Measurements from ENCODE around the gene XPR1. TPM values are rescaled to one million over a fixed set of nuclear protein-coding genes. Genes with fewer than 3 reads are reported as not detected.
"Not testable (repeated sequence)": the region's sequence is repeated elsewhere in the genome, so short reads cannot be mapped to it uniquely, and the experiment has no call there.

XPR1 gene
- total RNA-seq, 1 donor: 31.8 TPM

- H3K4me3 ChIP-seq (ENCODE audit: low read depth, low read length): no peak overlapping the region
- DNase-seq (ENCODE audit: low read depth): no peak
- TF ChIP-seq, protein P1, sequence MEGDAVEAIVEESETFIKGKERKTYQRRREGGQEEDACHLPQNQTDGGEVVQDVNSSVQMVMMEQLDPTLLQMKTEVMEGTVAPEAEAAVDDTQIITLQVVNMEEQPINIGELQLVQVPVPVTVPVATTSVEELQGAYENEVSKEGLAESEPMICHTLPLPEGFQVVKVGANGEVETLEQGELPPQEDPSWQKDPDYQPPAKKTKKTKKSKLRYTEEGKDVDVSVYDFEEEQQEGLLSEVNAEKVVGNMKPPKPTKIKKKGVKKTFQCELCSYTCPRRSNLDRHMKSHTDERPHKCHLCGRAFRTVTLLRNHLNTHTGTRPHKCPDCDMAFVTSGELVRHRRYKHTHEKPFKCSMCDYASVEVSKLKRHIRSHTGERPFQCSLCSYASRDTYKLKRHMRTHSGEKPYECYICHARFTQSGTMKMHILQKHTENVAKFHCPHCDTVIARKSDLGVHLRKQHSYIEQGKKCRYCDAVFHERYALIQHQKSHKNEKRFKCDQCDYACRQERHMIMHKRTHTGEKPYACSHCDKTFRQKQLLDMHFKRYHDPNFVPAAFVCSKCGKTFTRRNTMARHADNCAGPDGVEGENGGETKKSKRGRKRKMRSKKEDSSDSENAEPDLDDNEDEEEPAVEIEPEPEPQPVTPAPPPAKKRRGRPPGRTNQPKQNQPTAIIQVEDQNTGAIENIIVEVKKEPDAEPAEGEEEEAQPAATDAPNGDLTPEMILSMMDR (IDR thresholded peaks at IDR 0.05; ENCODE audit: insufficient read depth, low read length): no peak
Measured at GRCh38 chr1:180816132-180816531, 184.3 kb downstream of the XPR1 start.

DNA sequence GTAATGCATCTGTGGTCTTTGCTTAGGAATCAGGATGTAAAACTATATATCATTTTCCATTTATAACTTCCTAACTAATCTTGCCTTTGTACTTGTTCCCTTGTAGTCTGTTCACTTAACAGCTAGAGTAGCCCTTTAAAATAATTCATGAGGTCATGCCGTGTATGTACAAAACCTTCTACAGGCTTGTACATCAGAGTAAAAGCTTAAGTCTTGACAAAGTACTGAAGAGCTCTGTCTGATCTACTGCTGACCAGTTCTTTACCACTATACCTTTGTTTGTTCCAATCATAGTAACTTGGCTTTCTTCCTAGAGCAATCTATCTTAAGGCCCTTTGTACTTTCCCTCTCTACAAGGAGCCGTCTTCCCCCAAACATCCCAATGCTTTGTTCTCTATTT is 190.1 kb downstream of the XPR1 start:
- no peak overlapping the region for H3K4me3 ChIP-seq (ENCODE audit: low read depth, low read length)
- no peak for DNase-seq (ENCODE audit: low read depth)
- TF ChIP-seq, protein P1 (IDR thresholded peaks at IDR 0.05; ENCODE audit: insufficient read depth, low read length): no peak

DNA sequence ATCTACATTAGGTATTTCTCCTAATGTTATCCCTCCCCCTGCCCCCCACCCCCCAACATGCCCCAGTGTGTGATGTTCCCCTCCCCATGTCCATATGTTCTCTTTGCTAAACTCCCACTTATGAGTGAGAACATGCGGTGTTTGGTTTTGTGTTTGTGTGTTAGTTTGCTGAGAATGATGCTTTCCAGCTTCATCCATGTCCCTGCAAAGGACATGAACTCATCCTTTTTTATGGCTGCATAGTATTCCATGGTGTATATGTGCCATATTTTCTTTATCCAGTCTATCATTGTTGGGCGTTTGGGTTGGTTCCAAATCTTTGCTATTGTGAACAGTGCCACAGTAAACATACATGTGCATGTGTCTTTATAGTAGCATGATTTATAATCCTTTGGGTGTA is 199.7 kb downstream of the XPR1 start:
- not testable (repeated sequence) for H3K4me3 ChIP-seq (ENCODE audit: low read depth, low read length); DNase-seq (ENCODE audit: low read depth)

- not testable (repeated sequence) for DNase-seq (ENCODE audit: low read depth); H3K4me3 ChIP-seq (ENCODE audit: low read depth, low read length)
Measured at GRCh38 chr1:180833180-180833579, 201.4 kb downstream of the XPR1 start.

- DNase-seq (ENCODE audit: low read depth): no peak
- no peak overlapping the region for H3K4me3 ChIP-seq (ENCODE audit: low read depth, low read length)
- TF ChIP-seq, protein P1 (IDR thresholded peaks at IDR 0.05; ENCODE audit: insufficient read depth, low read length): no peak
Measured at GRCh38 chr1:180836449-180836848, 204.6 kb downstream of the XPR1 start.

- DNase-seq (ENCODE audit: low read depth): no peak
- TF ChIP-seq, protein P1 (IDR thresholded peaks at IDR 0.05; ENCODE audit: insufficient read depth, low read length): no peak
- H3K4me3 ChIP-seq (ENCODE audit: low read depth, low read length): no peak overlapping the region
Measured at GRCh38 chr1:180837020-180837419, 205.2 kb downstream of the XPR1 start.

DNA sequence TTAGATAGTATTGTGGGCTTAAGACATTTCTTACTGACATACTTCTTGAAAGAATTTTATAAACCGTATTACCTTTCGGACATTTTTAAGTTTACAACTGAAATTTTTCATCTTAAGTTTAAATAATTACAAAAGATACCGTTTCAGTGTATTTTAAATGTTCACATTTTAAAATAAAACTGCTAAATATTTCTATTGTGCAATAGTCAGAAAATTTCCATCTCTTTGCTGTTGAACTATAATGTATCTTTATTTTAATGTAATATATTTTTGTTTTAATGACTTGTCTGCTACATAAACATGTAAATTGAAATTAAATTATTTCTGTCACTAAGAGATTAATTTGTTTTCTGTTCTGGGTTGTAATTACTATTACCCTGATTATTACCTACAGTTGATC is 206.7 kb downstream of the XPR1 start:
- TF ChIP-seq, protein P1 (IDR thresholded peaks at IDR 0.05; ENCODE audit: insufficient read depth, low read length): no peak
- DNase-seq (ENCODE audit: low read depth): no peak
- H3K4me3 ChIP-seq (ENCODE audit: low read depth, low read length): no peak overlapping the region

DNA sequence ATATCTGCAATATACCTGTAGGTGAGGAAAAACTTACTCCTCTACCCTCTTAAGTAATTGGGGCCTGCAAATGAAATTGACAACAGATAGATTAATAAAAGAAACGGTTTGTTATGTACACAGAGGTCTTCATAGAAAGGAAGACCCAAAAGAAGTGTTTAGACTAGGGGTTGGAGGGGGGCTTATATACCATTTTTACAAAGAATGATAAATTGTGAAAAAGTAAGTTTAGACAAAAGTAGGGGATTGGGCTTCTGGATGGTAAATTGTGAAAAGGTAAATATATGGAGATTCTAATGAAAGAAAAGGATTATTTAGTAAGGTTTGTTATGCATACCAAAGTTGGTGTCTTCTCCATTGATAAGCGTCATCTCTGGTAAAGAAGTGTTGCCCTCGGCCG is 207.7 kb downstream of the XPR1 start:
- TF ChIP-seq, protein P1 (IDR thresholded peaks at IDR 0.05; ENCODE audit: insufficient read depth, low read length): no peak
- DNase-seq (ENCODE audit: low read depth): no peak
- H3K4me3 ChIP-seq (ENCODE audit: low read depth, low read length): no peak overlapping the region

All from fibroblast of the aortic adventitia (primary cell).